Urinary bladder (tissue), 4 donors: ENCODE results near the gene GTSF1L. TPM values are rescaled to one million over a fixed set of nuclear protein-coding genes. Genes with fewer than 3 reads are reported as not detected.

Experiments used
- DNase-seq: peaks from one replicate; pipeline ENCODE4 v3.0.0-alpha.2; 2015; ENCODE audit errors: extremely low spot score
- H3K27ac ChIP-seq: one replicate; pipeline ENCODE4 v1.5.1; 2013; ENCODE audit warnings: low read depth, mild to moderate bottlenecking, moderate library complexity
- H3K36me3 ChIP-seq: one replicate; pipeline ENCODE4 v1.6.1; 2013; ENCODE audit warnings: mild to moderate bottlenecking, moderate library complexity; ENCODE audit not compliant: insufficient read depth
- H3K4me1 ChIP-seq: one replicate; pipeline ENCODE4 v1.6.1; 2013; ENCODE audit warnings: mild to moderate bottlenecking, moderate library complexity; ENCODE audit not compliant: insufficient read depth
- H3K4me3 ChIP-seq: one replicate; pipeline ENCODE4 v1.5.1; 2013; ENCODE audit warnings: low read depth, low read length
- WGBS: extraction: QIAGEN DNeasy Blood & Tissue Kit; methylation state at CpG from one replicate; pipeline ENCODE4 v1.1.7; 2013; 5-methylcytosine and 5-hydroxymethylcytosine counted together
- polyA plus RNA-seq: library from polyadenylated mRNA; stranded (reverse); fragments of 200-250 nt; gene quantifications from one replicate; pipeline ENCODE4 v1.2.3, GENCODE V29; 2013
- total RNA-seq: library from RNA; depleted of rRNA; stranded (reverse); fragments of >200 nt; gene quantifications from one replicate; pipeline ENCODE4 v1.2.3, GENCODE V29; 2014
- donor health status: healthy with polysubstance abuse.
- donor health status: healthy.

GTSF1L gene
- total and polyA plus RNA-seq, 2 donors, result not detected

- Histone ChIP-seq H3K4me3 (no peak overlapping the region), H3K36me3 (no peaks in the 10 kb centered on the region), H3K27ac (no peak overlapping the region), H3K4me1 (no peaks in the 10 kb centered on the region)
- DNase-seq, result no peak
- 95% methylated on average over 4 of the region's 4 CpGs for WGBS
Measured at GRCh38 chr20:43717616-43717995, 9.2 kb downstream of the GTSF1L start.

GRCh38 chr20:43716757-43717615 is 9.8 kb downstream of the GTSF1L start:
- Histone ChIP-seq H3K36me3 (no peaks in the 10 kb centered on the region), H3K4me1 (no peaks in the 10 kb centered on the region), H3K27ac (no peak overlapping the region), H3K4me3 (no peak overlapping the region)
- DNase-seq, result no peak
- 93% methylated on average over 12 of the region's 12 CpGs for WGBS

- no peak overlapping the region for H3K27ac ChIP-seq
- WGBS, result 89% methylated on average over 4 of the region's 4 CpGs
Measured at GRCh38 chr20:43716123-43716522, 10.7 kb downstream of the GTSF1L start.

GRCh38 chr20:43715511-43715910 is 11.3 kb downstream of the GTSF1L start:
- no peaks in the 10 kb centered on the region for H3K36me3 ChIP-seq
- DNase-seq, result no peak
- no peak overlapping the region for H3K27ac ChIP-seq
- no peaks in the 10 kb centered on the region for H3K4me1 ChIP-seq
- WGBS, result 92% methylated on average over 6 of the region's 6 CpGs
- no peak overlapping the region for H3K4me3 ChIP-seq

More at GRCh38 chr20:43716123-43716522, 10.7 kb downstream of the GTSF1L start:
- H3K4me3 ChIP-seq, result no peak overlapping the region
- no peak for DNase-seq
- H3K4me1 ChIP-seq, result no peaks in the 10 kb centered on the region
- no peaks in the 10 kb centered on the region for H3K36me3 ChIP-seq

GRCh38 chr20:43715044-43715443 is 11.8 kb downstream of the GTSF1L start:
- H3K4me3 ChIP-seq, result no peak overlapping the region
- no peaks in the 10 kb centered on the region for H3K4me1 ChIP-seq
- H3K36me3 ChIP-seq, result no peaks in the 10 kb centered on the region
- DNase-seq, result no peak
- no peak overlapping the region for H3K27ac ChIP-seq
- 97% methylated on average over 9 of the region's 9 CpGs for WGBS

- H3K36me3 ChIP-seq, result no peaks in the 10 kb centered on the region
- H3K4me1 ChIP-seq, result no peaks in the 10 kb centered on the region
- 92% methylated on average over 15 of the region's 15 CpGs for WGBS
- DNase-seq, result no peak
- no peak overlapping the region for H3K27ac ChIP-seq
- H3K4me3 ChIP-seq, result no peak overlapping the region
Measured at GRCh38 chr20:43711098-43711654, 15.6 kb downstream of the GTSF1L start.

GRCh38 chr20:43710370-43711044 is 16.3 kb downstream of the GTSF1L start:
- no peak overlapping the region for H3K4me3 ChIP-seq
- 94% methylated on average over 9 of the region's 9 CpGs for WGBS
- no peak for DNase-seq

GRCh38 chr20:43702502-43702901 is 24.3 kb downstream of the GTSF1L start:
- 96% methylated on average over 14 of the region's 14 CpGs for WGBS
- DNase-seq, result no peak
- no peak overlapping the region for H3K4me3 ChIP-seq
- H3K36me3 ChIP-seq, result no peaks in the 10 kb centered on the region
- H3K4me1 ChIP-seq, result no peaks in the 10 kb centered on the region
- no peak overlapping the region for H3K27ac ChIP-seq

More at GRCh38 chr20:43710370-43711044, 16.3 kb downstream of the GTSF1L start:
- H3K4me1 ChIP-seq, result no peaks in the 10 kb centered on the region
- H3K27ac ChIP-seq, result no peak overlapping the region
- no peaks in the 10 kb centered on the region for H3K36me3 ChIP-seq

- Histone ChIP-seq H3K4me1 (no peaks in the 10 kb centered on the region), H3K36me3 (no peaks in the 10 kb centered on the region), H3K27ac (no peak overlapping the region), H3K4me3 (no peak overlapping the region)
- no peak for DNase-seq
- 98% methylated on average over 8 of the region's 8 CpGs for WGBS
Measured at GRCh38 chr20:43700627-43701026, 26.2 kb downstream of the GTSF1L start.

GRCh38 chr20:43699941-43700565 is 26.7 kb downstream of the GTSF1L start:
- Histone ChIP-seq H3K27ac (no peak overlapping the region), H3K4me1 (no peaks in the 10 kb centered on the region), H3K36me3 (no peaks in the 10 kb centered on the region), H3K4me3 (no peak overlapping the region)
- no peak for DNase-seq
- WGBS, result 96% methylated on average over 8 of the region's 8 CpGs

- no peak overlapping the region for H3K27ac ChIP-seq
- H3K4me1 ChIP-seq, result no peaks in the 10 kb centered on the region
- DNase-seq, result no peak
- H3K36me3 ChIP-seq, result no peaks in the 10 kb centered on the region
- 92% methylated on average over 8 of the region's 8 CpGs for WGBS
- H3K4me3 ChIP-seq, result no peak overlapping the region
Measured at GRCh38 chr20:43695571-43695970, 31.2 kb downstream of the GTSF1L start.

- no peaks in the 10 kb centered on the region for H3K36me3 ChIP-seq
- no peaks in the 10 kb centered on the region for H3K4me1 ChIP-seq
- no peak overlapping the region for H3K27ac ChIP-seq
- DNase-seq, result no peak
- 95% methylated on average over 3 of the region's 3 CpGs for WGBS
- no peak overlapping the region for H3K4me3 ChIP-seq
Measured at GRCh38 chr20:43694763-43695162, 32.0 kb downstream of the GTSF1L start.

GRCh38 chr20:43691928-43692524 is 34.8 kb downstream of the GTSF1L start:
- H3K36me3 ChIP-seq, result no peaks in the 10 kb centered on the region
- no peaks in the 10 kb centered on the region for H3K4me1 ChIP-seq
- H3K27ac ChIP-seq, result no peak overlapping the region
- H3K4me3 ChIP-seq, result no peak overlapping the region
- DNase-seq, result no peak
- WGBS, result 93% methylated on average over 5 of the region's 5 CpGs
